BJ (cell line): ENCODE measurements around the gene HUNK. TPM values are rescaled to one million over a fixed set of nuclear protein-coding genes. Genes with fewer than 3 reads are reported as not detected.

Experiments used
- CTCF ChIA-PET: fragments of 350-600 bp; formaldehyde crosslinking; extraction: SDS; loops from one replicate; lab custom pipeline; 2021; ENCODE audit warnings: antibody characterized with exemption, inconsistent platforms; lab: Yijun Ruan, JAX
- POLR2A ChIA-PET: fragments of 300-600 bp; sonication (Branson Sonifier 250); formaldehyde crosslinking; extraction: SDS; loops from one replicate; lab custom pipeline; 2021; ENCODE audit warnings: antibody characterized with exemption; lab: Charles Lee
- DNase-seq: peaks from one replicate; pipeline ENCODE4 v3.0.0-alpha.2; 2011; ENCODE audit warnings: low read depth
- H3K27me3 ChIP-seq: 2 replicates; pipeline ENCODE4 v1.6.0; 2011; ENCODE audit warnings: low read length; ENCODE audit not compliant: control insufficient read depth, insufficient read depth
- H3K36me3 ChIP-seq: 2 replicates; pipeline ENCODE4 v1.5.1; 2011; ENCODE audit warnings: low read length; ENCODE audit not compliant: control insufficient read depth, insufficient read depth
- H3K4me3 ChIP-seq: 2 replicates; pipeline ENCODE4 v1.5.1; 2011; ENCODE audit warnings: low read depth, mild to moderate bottlenecking, control low read depth, low read length
- CTCF ChIP-seq: IDR thresholded peaks from 2 replicates; pipeline ENCODE4 v1.5.1; 2011; ENCODE audit warnings: low read depth, mild to moderate bottlenecking, control low read depth, inconsistent platforms, low read length, moderate library complexity; ENCODE audit not compliant: insufficient read depth
- polyA plus RNA-seq: library from polyadenylated mRNA; depleted of rRNA; stranded (reverse); fragments of >200 nt; gene quantifications from 2 replicates; pipeline ENCODE4 v1.2.3, GENCODE V29; 2011

The HUNK gene
- polyA plus RNA-seq, 1 experiment, result 0.70 TPM

- ChIA-PET CTCF (no interaction called here), POLR2A (no interaction called here)
- no peak for DNase-seq
- Histone ChIP-seq H3K27me3 (no peaks in the 10 kb centered on the region), H3K4me3 (no peak overlapping the region), H3K36me3 (no peaks in the 10 kb centered on the region)
- no peak for TF ChIP-seq CTCF
Observed at GRCh38 chr21:31917108-31917507, 44.3 kb downstream of the HUNK start.

- CTCF ChIA-PET, result interaction anchor here (1.1 kb wide), 1 partner anchor 12 kb away, joined by 5 read pairs; no protein-coding TSS in a partner anchor
Observed at GRCh38 chr21:31918250-31918775, 45.5 kb downstream of the HUNK start.

GRCh38 chr21:31920275-31920674, 47.5 kb downstream of the HUNK start:
- DNase-seq, result no peak
- Histone ChIP-seq H3K4me3 (no peak overlapping the region), H3K36me3 (peaks cover 1% of the 10 kb centered on the region; the same call in 1 of the 2 replicates), H3K27me3 (no peaks in the 10 kb centered on the region)
- TF ChIP-seq CTCF, result no peak
- POLR2A ChIA-PET, result no interaction called here
- CTCF ChIA-PET, result no interaction called here

More at GRCh38 chr21:31918250-31918775, 45.5 kb downstream of the HUNK start:
- Histone ChIP-seq H3K36me3 (no peaks in the 10 kb centered on the region), H3K4me3 (no peak overlapping the region), H3K27me3 (no peaks in the 10 kb centered on the region)
- no peak for TF ChIP-seq CTCF
- POLR2A ChIA-PET, result no interaction called here
- no peak for DNase-seq

- no peak for TF ChIP-seq CTCF
- ChIA-PET POLR2A (no interaction called here), CTCF (interaction anchor here (0.6 to 0.9 kb wide), 2 partner anchors 12 to 652 kb away, joined by 3 to 5 read pairs; no protein-coding TSS in a partner anchor)
- no peaks in the 10 kb centered on the region for H3K27me3 ChIP-seq
- no peak for DNase-seq
- peaks cover 1% of the 10 kb centered on the region; the same call in 1 of the 2 replicates for H3K36me3 ChIP-seq
- H3K4me3 ChIP-seq, result no peak overlapping the region
Observed at GRCh38 chr21:31921079-31921478, 48.3 kb downstream of the HUNK start.

GRCh38 chr21:31922881-31923280, 50.1 kb downstream of the HUNK start:
- no peak for TF ChIP-seq CTCF
- ChIA-PET CTCF (no interaction called here), POLR2A (no interaction called here)
- Histone ChIP-seq H3K27me3 (no peaks in the 10 kb centered on the region), H3K4me3 (no peak overlapping the region), H3K36me3 (peaks cover 1% of the 10 kb centered on the region; the same call in 1 of the 2 replicates)
- DNase-seq, result no peak
